ENCODE results near the gene KIF1A.

DNA sequence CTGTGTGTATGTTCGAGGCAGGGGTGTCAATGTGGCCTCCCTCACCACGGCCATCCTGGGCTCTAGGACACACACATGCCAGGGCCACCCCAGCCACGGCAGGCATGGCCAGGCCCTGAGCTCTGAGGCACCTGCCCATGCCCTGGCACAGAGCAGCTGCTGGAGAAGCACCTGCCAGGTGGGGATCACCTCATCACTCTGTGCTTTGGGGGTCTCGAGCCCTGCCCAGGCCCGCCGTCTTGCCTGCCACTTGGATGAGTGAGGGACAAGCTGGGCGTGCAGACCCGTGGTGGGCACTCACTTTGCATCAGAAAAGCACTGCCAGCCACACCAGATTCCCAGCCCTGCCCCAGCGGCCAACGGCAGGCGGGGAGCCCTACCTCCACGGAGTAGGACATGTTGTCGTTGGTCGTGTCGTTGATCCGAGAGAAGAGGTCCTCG lies 33.1 kb downstream of the KIF1A start:
- no peak for TF ChIP-seq CTCF (IDR thresholded peaks at IDR 0.05; ENCODE audit: poor library complexity, severe bottlenecking)
- TF ChIP-seq POLR2AphosphoS5 (IDR thresholded peaks at IDR 0.05), result peak; percentile 19
- no peak for TF ChIP-seq TAF1 (IDR thresholded peaks at IDR 0.05; ENCODE audit: low read depth)
- TF ChIP-seq RAD21 (conservative IDR thresholded peaks at IDR 0.05), result no peak
- no peak for TF ChIP-seq EZH2 (IDR thresholded peaks at IDR 0.05; ENCODE audit: borderline replicate concordance, insufficient read depth, low read length, poor library complexity, severe bottlenecking)
- no peak for TF ChIP-seq EP300 (conservative IDR thresholded peaks at IDR 0.05; ENCODE audit: poor library complexity, severe bottlenecking)
- TF ChIP-seq MXI1 (conservative IDR thresholded peaks at IDR 0.05; ENCODE audit: poor library complexity, severe bottlenecking), result no peak
- TF ChIP-seq, protein P1, sequence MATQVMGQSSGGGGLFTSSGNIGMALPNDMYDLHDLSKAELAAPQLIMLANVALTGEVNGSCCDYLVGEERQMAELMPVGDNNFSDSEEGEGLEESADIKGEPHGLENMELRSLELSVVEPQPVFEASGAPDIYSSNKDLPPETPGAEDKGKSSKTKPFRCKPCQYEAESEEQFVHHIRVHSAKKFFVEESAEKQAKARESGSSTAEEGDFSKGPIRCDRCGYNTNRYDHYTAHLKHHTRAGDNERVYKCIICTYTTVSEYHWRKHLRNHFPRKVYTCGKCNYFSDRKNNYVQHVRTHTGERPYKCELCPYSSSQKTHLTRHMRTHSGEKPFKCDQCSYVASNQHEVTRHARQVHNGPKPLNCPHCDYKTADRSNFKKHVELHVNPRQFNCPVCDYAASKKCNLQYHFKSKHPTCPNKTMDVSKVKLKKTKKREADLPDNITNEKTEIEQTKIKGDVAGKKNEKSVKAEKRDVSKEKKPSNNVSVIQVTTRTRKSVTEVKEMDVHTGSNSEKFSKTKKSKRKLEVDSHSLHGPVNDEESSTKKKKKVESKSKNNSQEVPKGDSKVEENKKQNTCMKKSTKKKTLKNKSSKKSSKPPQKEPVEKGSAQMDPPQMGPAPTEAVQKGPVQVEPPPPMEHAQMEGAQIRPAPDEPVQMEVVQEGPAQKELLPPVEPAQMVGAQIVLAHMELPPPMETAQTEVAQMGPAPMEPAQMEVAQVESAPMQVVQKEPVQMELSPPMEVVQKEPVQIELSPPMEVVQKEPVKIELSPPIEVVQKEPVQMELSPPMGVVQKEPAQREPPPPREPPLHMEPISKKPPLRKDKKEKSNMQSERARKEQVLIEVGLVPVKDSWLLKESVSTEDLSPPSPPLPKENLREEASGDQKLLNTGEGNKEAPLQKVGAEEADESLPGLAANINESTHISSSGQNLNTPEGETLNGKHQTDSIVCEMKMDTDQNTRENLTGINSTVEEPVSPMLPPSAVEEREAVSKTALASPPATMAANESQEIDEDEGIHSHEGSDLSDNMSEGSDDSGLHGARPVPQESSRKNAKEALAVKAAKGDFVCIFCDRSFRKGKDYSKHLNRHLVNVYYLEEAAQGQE (IDR thresholded peaks at IDR 0.05; ENCODE audit: borderline replicate concordance), result no peak
